ENCODE results near the gene SEPTIN8.

DNA sequence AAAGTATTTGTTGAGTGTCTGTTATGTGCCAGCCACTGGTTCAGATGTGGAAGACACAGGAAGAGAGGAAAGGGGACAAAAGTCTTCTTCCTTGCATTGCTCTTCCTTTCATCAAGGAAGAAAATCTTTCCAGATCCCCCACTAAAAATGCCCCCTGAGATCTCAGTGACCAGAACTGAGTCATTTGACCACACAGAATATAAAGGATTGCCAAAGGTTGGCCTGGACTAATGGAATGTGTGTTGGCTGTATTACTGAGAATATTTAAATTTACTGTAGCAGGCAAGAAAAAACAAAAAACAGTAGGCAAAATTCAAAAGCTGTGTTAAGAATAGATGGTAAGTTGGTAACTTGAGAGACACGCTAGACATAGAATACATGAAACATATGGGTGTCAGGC, 10.0 kb upstream of the SEPTIN8 start:
- TF ChIP-seq, protein P1, sequence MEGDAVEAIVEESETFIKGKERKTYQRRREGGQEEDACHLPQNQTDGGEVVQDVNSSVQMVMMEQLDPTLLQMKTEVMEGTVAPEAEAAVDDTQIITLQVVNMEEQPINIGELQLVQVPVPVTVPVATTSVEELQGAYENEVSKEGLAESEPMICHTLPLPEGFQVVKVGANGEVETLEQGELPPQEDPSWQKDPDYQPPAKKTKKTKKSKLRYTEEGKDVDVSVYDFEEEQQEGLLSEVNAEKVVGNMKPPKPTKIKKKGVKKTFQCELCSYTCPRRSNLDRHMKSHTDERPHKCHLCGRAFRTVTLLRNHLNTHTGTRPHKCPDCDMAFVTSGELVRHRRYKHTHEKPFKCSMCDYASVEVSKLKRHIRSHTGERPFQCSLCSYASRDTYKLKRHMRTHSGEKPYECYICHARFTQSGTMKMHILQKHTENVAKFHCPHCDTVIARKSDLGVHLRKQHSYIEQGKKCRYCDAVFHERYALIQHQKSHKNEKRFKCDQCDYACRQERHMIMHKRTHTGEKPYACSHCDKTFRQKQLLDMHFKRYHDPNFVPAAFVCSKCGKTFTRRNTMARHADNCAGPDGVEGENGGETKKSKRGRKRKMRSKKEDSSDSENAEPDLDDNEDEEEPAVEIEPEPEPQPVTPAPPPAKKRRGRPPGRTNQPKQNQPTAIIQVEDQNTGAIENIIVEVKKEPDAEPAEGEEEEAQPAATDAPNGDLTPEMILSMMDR (IDR thresholded peaks at IDR 0.05; ENCODE audit: borderline replicate concordance, extremely low read depth, low read length, poor library complexity, severe bottlenecking): no peak
- no peak for TF ChIP-seq EZH2 (IDR thresholded peaks at IDR 0.05; ENCODE audit: borderline replicate concordance, low read depth, low read length, severe bottlenecking)
